GM21737 (cell line): Measurements from ENCODE around the gene FAM227B.
A peak's percentile ranks its signal among the peaks of the same experiment; 100 is the strongest.
"Not testable (repeated sequence)": the region's sequence is repeated elsewhere in the genome, so short reads cannot be mapped to it uniquely, and the experiment has no call there.

ENCODE experiments used
- ATAC-seq: cut with Tn5 transposase; IDR thresholded peaks from one replicate; pipeline ENCODE4 v1.9.1; 2021; ENCODE audit warnings: mild to moderate bottlenecking, moderate library complexity; ENCODE audit not compliant: unreplicated experiment

FAM227B gene

GRCh38 chr15:49441356-49441755 is 179.3 kb downstream of the FAM227B start:
- ATAC-seq, result no peak

- no peak for ATAC-seq
Observed at GRCh38 chr15:49439678-49440395, 180.8 kb downstream of the FAM227B start.

- ATAC-seq, result peak; percentile 59
Observed at GRCh38 chr15:49438962-49439631, 181.5 kb downstream of the FAM227B start.

GRCh38 chr15:49436751-49437150 is 183.9 kb downstream of the FAM227B start:
- no peak for ATAC-seq

- ATAC-seq, result no peak
Observed at GRCh38 chr15:49435174-49435573, 185.4 kb downstream of the FAM227B start.

GRCh38 chr15:49430046-49430445 is 190.6 kb downstream of the FAM227B start:
- ATAC-seq, result no peak

GRCh38 chr15:49428409-49429095 is 192.1 kb downstream of the FAM227B start:
- ATAC-seq, result no peak

- no peak for ATAC-seq
Observed at GRCh38 chr15:49427372-49427771, 193.2 kb downstream of the FAM227B start.

GRCh38 chr15:49424954-49425353 is 195.7 kb downstream of the FAM227B start:
- no peak for ATAC-seq

GRCh38 chr15:49423901-49424550 is 196.6 kb downstream of the FAM227B start:
- ATAC-seq, result no peak

GRCh38 chr15:49423021-49423420 is 197.6 kb downstream of the FAM227B start, which contains the start of gene FGF7:
Gene FGF7, plus strand, starts transcription at chr15:49423242. Its CDS starts 1,056 bp downstream, at chr15:49424298.
- ATAC-seq, result no peak

GRCh38 chr15:49421991-49422390 is 198.6 kb downstream of the FAM227B start:
- ATAC-seq, result no peak

GRCh38 chr15:49418811-49419210 is 201.8 kb downstream of the FAM227B start:
- no peak for ATAC-seq

- no peak for ATAC-seq
Observed at GRCh38 chr15:49415638-49416037, 205.0 kb downstream of the FAM227B start.

GRCh38 chr15:49415149-49415548 is 205.5 kb downstream of the FAM227B start:
- ATAC-seq, result no peak

GRCh38 chr15:49412797-49413196 is 207.8 kb downstream of the FAM227B start:
- ATAC-seq, result no peak

GRCh38 chr15:49410641-49411040 is 210.0 kb downstream of the FAM227B start:
- no peak for ATAC-seq

- no peak for ATAC-seq
Observed at GRCh38 chr15:49406352-49407118, 214.1 kb downstream of the FAM227B start.

GRCh38 chr15:49402515-49403296 is 217.9 kb downstream of the FAM227B start:
- ATAC-seq, result not testable (repeated sequence)

- ATAC-seq, result no peak
Observed at GRCh38 chr15:49387471-49387870, 233.1 kb downstream of the FAM227B start.
